Hepatocyte (in vitro differentiated cells): Measurements from ENCODE around the gene MB.

Experiments
- EZH2 ChIP-seq: fragments of 200-600 bp; sonication (generic); IDR thresholded peaks from 2 replicates; pipeline ENCODE4 v1.6.1; 2016; ENCODE audit warnings: antibody characterized with exemption, mild to moderate bottlenecking, borderline replicate concordance
- TF ChIP-seq, protein P1 (sequence below): fragments of 200-600 bp; sonication (generic); IDR thresholded peaks from 2 replicates; pipeline ENCODE4 v1.5.1; 2016; ENCODE audit warnings: antibody characterized with exemption, mild to moderate bottlenecking; ENCODE audit not compliant: poor library complexity

- TF ChIP-seq, protein P1, sequence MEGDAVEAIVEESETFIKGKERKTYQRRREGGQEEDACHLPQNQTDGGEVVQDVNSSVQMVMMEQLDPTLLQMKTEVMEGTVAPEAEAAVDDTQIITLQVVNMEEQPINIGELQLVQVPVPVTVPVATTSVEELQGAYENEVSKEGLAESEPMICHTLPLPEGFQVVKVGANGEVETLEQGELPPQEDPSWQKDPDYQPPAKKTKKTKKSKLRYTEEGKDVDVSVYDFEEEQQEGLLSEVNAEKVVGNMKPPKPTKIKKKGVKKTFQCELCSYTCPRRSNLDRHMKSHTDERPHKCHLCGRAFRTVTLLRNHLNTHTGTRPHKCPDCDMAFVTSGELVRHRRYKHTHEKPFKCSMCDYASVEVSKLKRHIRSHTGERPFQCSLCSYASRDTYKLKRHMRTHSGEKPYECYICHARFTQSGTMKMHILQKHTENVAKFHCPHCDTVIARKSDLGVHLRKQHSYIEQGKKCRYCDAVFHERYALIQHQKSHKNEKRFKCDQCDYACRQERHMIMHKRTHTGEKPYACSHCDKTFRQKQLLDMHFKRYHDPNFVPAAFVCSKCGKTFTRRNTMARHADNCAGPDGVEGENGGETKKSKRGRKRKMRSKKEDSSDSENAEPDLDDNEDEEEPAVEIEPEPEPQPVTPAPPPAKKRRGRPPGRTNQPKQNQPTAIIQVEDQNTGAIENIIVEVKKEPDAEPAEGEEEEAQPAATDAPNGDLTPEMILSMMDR = no peak
- no peak for TF ChIP-seq EZH2
These were observed 46.2 kb upstream of the MB start for GRCh38 chr22:35663371-35663770.
